Islet precursor cell (in vitro differentiated cells): ENCODE results near the gene VEZT.
A peak's percentile ranks its signal among the peaks of the same experiment; 100 is the strongest.

Experiments used
- DNase-seq: peaks from one replicate; pipeline ENCODE4 v3.0.0-alpha.2; 2018

The VEZT gene

GRCh38 chr12:95201056-95201670 is 16.4 kb upstream of the VEZT start:
- no peak for DNase-seq

GRCh38 chr12:95202691-95203486 is 14.7 kb upstream of the VEZT start:
- DNase-seq, result no peak

GRCh38 chr12:95203487-95204030 is 14.0 kb upstream of the VEZT start:
- DNase-seq, result no peak

GRCh38 chr12:95204141-95204866 is 13.3 kb upstream of the VEZT start:
- DNase-seq, result peak; percentile 99

- DNase-seq, result no peak
These were observed 12.5 kb upstream of the VEZT start for GRCh38 chr12:95205016-95205624.

- peak; percentile 89 for DNase-seq
These were observed 11.9 kb upstream of the VEZT start for GRCh38 chr12:95205685-95206084.

- no peak for DNase-seq
These were observed 10.7 kb upstream of the VEZT start for GRCh38 chr12:95206916-95207315.

- no peak for DNase-seq
These were observed 10.2 kb upstream of the VEZT start for GRCh38 chr12:95207407-95207806.

GRCh38 chr12:95208678-95209077 is 8.9 kb upstream of the VEZT start:
- DNase-seq, result no peak

- no peak for DNase-seq
These were observed 5.0 kb upstream of the VEZT start for GRCh38 chr12:95212586-95212985.

- DNase-seq, result no peak
These were observed 4.5 kb upstream of the VEZT start for GRCh38 chr12:95213119-95213518.

GRCh38 chr12:95213928-95214327 is 3.7 kb upstream of the VEZT start:
- DNase-seq, result peak; percentile 59

- DNase-seq, result no peak
These were observed 3.1 kb upstream of the VEZT start for GRCh38 chr12:95214466-95214865.

- no peak for DNase-seq
These were observed 1.7 kb upstream of the VEZT start for GRCh38 chr12:95215949-95216348.

- DNase-seq, result no peak
These were observed 763 bp upstream of the VEZT start for GRCh38 chr12:95216711-95217376.

GRCh38 chr12:95218150-95219133 is 835 bp downstream of the VEZT start:
- no peak for DNase-seq

- DNase-seq, result no peak
These were observed 2.6 kb downstream of the VEZT start for GRCh38 chr12:95220190-95220589.

- DNase-seq, result no peak
These were observed 3.1 kb downstream of the VEZT start for GRCh38 chr12:95220726-95221125.

GRCh38 chr12:95224202-95225170 is 6.9 kb downstream of the VEZT start:
- peak; percentile 56 for DNase-seq

- DNase-seq, result no peak
These were observed 8.1 kb downstream of the VEZT start for GRCh38 chr12:95225645-95226212.
